GM23338 (cell line): ENCODE measurements around the gene C22orf23. TPM values are rescaled to one million over a fixed set of nuclear protein-coding genes. Genes with fewer than 3 reads are reported as not detected.

ENCODE experiments used
- ATAC-seq: fragments of 200-7000 bp; cut with Tn5 transposase; 3 replicates; pipeline ENCODE4 v1.9.1; 2020
- DNase-seq: peaks from one replicate; pipeline ENCODE4 v3.0.0-alpha.2; 2015; ENCODE audit warnings: low spot score
- H2AFZ ChIP-seq: fragments of 200-600 bp; sonication (generic); 2 replicates; pipeline ENCODE4 v1.8.0; 2016; ENCODE audit warnings: antibody characterized with exemption, mild to moderate bottlenecking, moderate library complexity
- H3F3A ChIP-seq: fragments of 200-600 bp; sonication (generic); replicated peaks from 2 replicates; pipeline ENCODE4 v1.8.0; 2017; ENCODE audit warnings: antibody characterized with exemption, mixed run types, low read depth
- H3K27ac ChIP-seq: fragments of 200-600 bp; sonication (generic); 2 replicates; pipeline ENCODE4 v1.6.1; 2016; ENCODE audit warnings: low read depth
- H3K27me3 ChIP-seq: fragments of 200-600 bp; sonication (generic); 2 replicates; pipeline ENCODE4 v1.8.0; 2016; ENCODE audit warnings: mild to moderate bottlenecking, mixed run types, moderate library complexity; ENCODE audit not compliant: insufficient read depth
- H3K36me3 ChIP-seq: fragments of 200-600 bp; sonication (generic); 2 replicates; pipeline ENCODE4 v1.8.0; 2016; ENCODE audit warnings: mild to moderate bottlenecking; ENCODE audit not compliant: insufficient read depth
- H3K4me1 ChIP-seq: fragments of 200-600 bp; sonication (generic); 2 replicates; pipeline ENCODE4 v1.8.0; 2016; ENCODE audit warnings: mild to moderate bottlenecking, moderate library complexity; ENCODE audit not compliant: insufficient read depth
- H3K4me2 ChIP-seq: fragments of 200-600 bp; sonication (generic); 2 replicates; pipeline ENCODE4 v1.7.1; 2017; ENCODE audit warnings: mixed run types
- H3K4me3 ChIP-seq: fragments of 200-600 bp; sonication (generic); 2 replicates; pipeline ENCODE4 v1.6.1; 2016; ENCODE audit warnings: mixed run types
- H3K79me2 ChIP-seq: fragments of 200-600 bp; sonication (generic); replicated peaks from 2 replicates; pipeline ENCODE4 v1.8.0; 2017; ENCODE audit warnings: mild to moderate bottlenecking; ENCODE audit not compliant: insufficient read depth
- H3K9me2 ChIP-seq: fragments of 200-600 bp; sonication (generic); 2 replicates; pipeline ENCODE4 v1.8.0; 2017; ENCODE audit not compliant: insufficient read depth
- H4K20me1 ChIP-seq: fragments of 200-600 bp; sonication (generic); replicated peaks from 2 replicates; pipeline ENCODE4 v1.8.0; 2017; ENCODE audit warnings: mild to moderate bottlenecking; ENCODE audit not compliant: insufficient read depth
- H3K27ac Mint-ChIP-seq: 2 replicates; pipeline ENCODE4 v1.8.0; 2020; ENCODE audit warnings: inconsistent platforms, mild to moderate bottlenecking, moderate library complexity, mixed read lengths
- H3K27me3 Mint-ChIP-seq: 3 replicates; pipeline ENCODE4 v1.8.0; 2022; ENCODE audit warnings: low read depth, mild to moderate bottlenecking, moderate library complexity, mixed read lengths, inconsistent platforms; ENCODE audit not compliant: insufficient read depth, poor library complexity
- H3K36me3 Mint-ChIP-seq: 3 replicates; pipeline ENCODE4 v1.8.0; 2021; ENCODE audit warnings: low read depth, mild to moderate bottlenecking, inconsistent platforms, moderate library complexity, mixed read lengths
- H3K4me1 Mint-ChIP-seq: 3 replicates; pipeline ENCODE4 v1.8.0; 2020; ENCODE audit warnings: mild to moderate bottlenecking, inconsistent platforms, mixed read lengths
- H3K4me3 Mint-ChIP-seq: 3 replicates; pipeline ENCODE4 v1.8.0; 2021; ENCODE audit warnings: moderate library complexity, mild to moderate bottlenecking, inconsistent platforms, mixed read lengths
- H3K9me3 Mint-ChIP-seq: 3 replicates; pipeline ENCODE4 v1.8.0; 2020; ENCODE audit warnings: moderate library complexity, mild to moderate bottlenecking, inconsistent platforms, mixed read lengths
- CREB1 ChIP-seq: fragments of 250-450 bp; sonication (Bioruptor Pico); IDR thresholded peaks from 2 replicates; pipeline ENCODE4 v1.5.0; 2020; ENCODE audit warnings: low read depth, mild to moderate bottlenecking, moderate library complexity
- EZH2 ChIP-seq: fragments of 200-600 bp; sonication (generic); IDR thresholded peaks from one replicate; pipeline ENCODE4 v1.8.0; 2017; ENCODE audit warnings: antibody characterized with exemption, mild to moderate bottlenecking, low read depth; ENCODE audit not compliant: unreplicated experiment
- EZH2phosphoT487 ChIP-seq: fragments of 200-600 bp; sonication (generic); IDR thresholded peaks from one replicate; pipeline ENCODE4 v1.8.1; 2018; ENCODE audit warnings: antibody characterized with exemption; ENCODE audit not compliant: unreplicated experiment
- JUNB ChIP-seq: IDR thresholded peaks from one replicate; pipeline ENCODE4 v1.6.1; 2016; ENCODE audit warnings: antibody characterized with exemption; ENCODE audit not compliant: unreplicated experiment
- NANOG ChIP-seq: IDR thresholded peaks from 2 replicates; pipeline ENCODE4 v1.6.1; 2016; ENCODE audit warnings: antibody characterized with exemption, borderline replicate concordance
- STAT1 ChIP-seq: IDR thresholded peaks from one replicate; pipeline ENCODE4 v1.6.1; 2016; ENCODE audit warnings: antibody characterized with exemption; ENCODE audit not compliant: unreplicated experiment
- ZNF114 ChIP-seq: fragments of 250-450 bp; sonication (Bioruptor Pico); IDR thresholded peaks from 2 replicates; pipeline ENCODE4 v1.5.0; 2020; ENCODE audit warnings: mild to moderate bottlenecking, moderate library complexity
- ZNF331 ChIP-seq: fragments of 250-450 bp; sonication (Bioruptor Pico); IDR thresholded peaks from 2 replicates; pipeline ENCODE4 v1.5.0; 2020; ENCODE audit warnings: low read depth, mild to moderate bottlenecking, moderate library complexity
- polyA plus RNA-seq: library from polyadenylated mRNA; unstranded; fragments of >200 nt; fragmentation: Nextera tagmentation; extraction: Ambion mirVana; gene quantifications from 2 replicates; pipeline ENCODE4 v1.2.1, GENCODE V29; 2016
- total RNA-seq: library from RNA; depleted of rRNA; stranded (reverse); fragments of >200 nt; shearing (Covaris generic); gene quantifications from 2 replicates; pipeline ENCODE4 v1.2.3, GENCODE V29; 2014
- TF ChIP-seq, protein P1 (sequence below): fragments of 250-450 bp; sonication (Bioruptor Pico); IDR thresholded peaks from 2 replicates; pipeline ENCODE4 v1.5.0; 2020; ENCODE audit warnings: mild to moderate bottlenecking, moderate library complexity
- TF ChIP-seq, protein P2 (sequence below): IDR thresholded peaks from one replicate; pipeline ENCODE4 v1.6.1; 2018; ENCODE audit warnings: antibody characterized with exemption; ENCODE audit not compliant: unreplicated experiment
- TF ChIP-seq, protein P3 (sequence below): IDR thresholded peaks from 2 replicates; pipeline ENCODE4 v1.6.1; 2016; ENCODE audit warnings: antibody characterized with exemption
- TF ChIP-seq, protein P4 (sequence below), 2 experiments: fragments of 200-600 bp in 1 of 2; sonication (generic) in 1 of 2; conservative IDR thresholded peaks; 2 replicates each; pipeline versions ENCODE4 v1.5.1 to v1.6.1; 2016 to 2017; ENCODE audit warnings: antibody characterized with exemption in 2 of 2, low read depth in 2 of 2, mild to moderate bottlenecking in 2 of 2, moderate library complexity in 1 of 2

C22orf23 gene
- total and polyA plus RNA-seq, 2 experiments from 2014 or later = 0.38 TPM; not detected in 1

DNA sequence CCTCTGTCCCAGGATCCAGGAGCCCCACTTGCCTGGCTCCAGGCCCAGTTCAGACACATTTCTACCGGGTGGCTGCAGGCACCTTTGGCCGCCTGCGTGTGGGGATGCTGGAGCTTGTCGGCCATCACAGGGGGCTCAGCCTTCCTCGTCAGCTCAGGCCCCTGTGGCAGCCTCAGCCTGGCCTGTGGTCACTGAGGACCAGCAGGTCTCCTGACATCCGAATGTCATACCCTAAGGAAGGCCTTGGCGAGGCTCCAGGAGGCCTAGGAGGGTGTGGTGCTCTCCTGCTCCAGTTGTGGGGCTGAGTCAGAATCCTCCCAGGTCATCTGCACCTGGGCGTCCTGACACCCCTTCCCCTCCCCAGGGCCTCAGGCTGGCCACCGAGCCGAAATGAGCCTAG, 45.8 kb upstream of the C22orf23 start:
- ATAC-seq (no peak), DNase-seq (no peak)
- Mint-ChIP-seq H3K9me3 (no peaks in the 10 kb centered on the region), H3K36me3 (no peaks in the 10 kb centered on the region; the same call in 1 of the 3 replicates), H3K27me3 (peaks cover 7% of the 10 kb centered on the region), H3K4me3 (no peak overlapping the region; the same call in 2 of the 3 replicates), H3K4me1 (peaks cover 22% of the 10 kb centered on the region), H3K27ac (no peak overlapping the region)
- Histone ChIP-seq H3K36me3 (no peaks in the 10 kb centered on the region), H3K27ac (no peak overlapping the region), H3K27me3 (no peaks in the 10 kb centered on the region), H3K4me1 (no peaks in the 10 kb centered on the region), H3K9me2 (no peaks in the 10 kb centered on the region), H4K20me1 (no peaks in the 10 kb centered on the region), H3K4me3 (no peak overlapping the region), H3F3A (no peaks in the 10 kb centered on the region), H2AFZ (no peak overlapping the region), H3K4me2 (no peak overlapping the region), H3K79me2 (no peaks in the 10 kb centered on the region)
- TF ChIP-seq, protein P1, sequence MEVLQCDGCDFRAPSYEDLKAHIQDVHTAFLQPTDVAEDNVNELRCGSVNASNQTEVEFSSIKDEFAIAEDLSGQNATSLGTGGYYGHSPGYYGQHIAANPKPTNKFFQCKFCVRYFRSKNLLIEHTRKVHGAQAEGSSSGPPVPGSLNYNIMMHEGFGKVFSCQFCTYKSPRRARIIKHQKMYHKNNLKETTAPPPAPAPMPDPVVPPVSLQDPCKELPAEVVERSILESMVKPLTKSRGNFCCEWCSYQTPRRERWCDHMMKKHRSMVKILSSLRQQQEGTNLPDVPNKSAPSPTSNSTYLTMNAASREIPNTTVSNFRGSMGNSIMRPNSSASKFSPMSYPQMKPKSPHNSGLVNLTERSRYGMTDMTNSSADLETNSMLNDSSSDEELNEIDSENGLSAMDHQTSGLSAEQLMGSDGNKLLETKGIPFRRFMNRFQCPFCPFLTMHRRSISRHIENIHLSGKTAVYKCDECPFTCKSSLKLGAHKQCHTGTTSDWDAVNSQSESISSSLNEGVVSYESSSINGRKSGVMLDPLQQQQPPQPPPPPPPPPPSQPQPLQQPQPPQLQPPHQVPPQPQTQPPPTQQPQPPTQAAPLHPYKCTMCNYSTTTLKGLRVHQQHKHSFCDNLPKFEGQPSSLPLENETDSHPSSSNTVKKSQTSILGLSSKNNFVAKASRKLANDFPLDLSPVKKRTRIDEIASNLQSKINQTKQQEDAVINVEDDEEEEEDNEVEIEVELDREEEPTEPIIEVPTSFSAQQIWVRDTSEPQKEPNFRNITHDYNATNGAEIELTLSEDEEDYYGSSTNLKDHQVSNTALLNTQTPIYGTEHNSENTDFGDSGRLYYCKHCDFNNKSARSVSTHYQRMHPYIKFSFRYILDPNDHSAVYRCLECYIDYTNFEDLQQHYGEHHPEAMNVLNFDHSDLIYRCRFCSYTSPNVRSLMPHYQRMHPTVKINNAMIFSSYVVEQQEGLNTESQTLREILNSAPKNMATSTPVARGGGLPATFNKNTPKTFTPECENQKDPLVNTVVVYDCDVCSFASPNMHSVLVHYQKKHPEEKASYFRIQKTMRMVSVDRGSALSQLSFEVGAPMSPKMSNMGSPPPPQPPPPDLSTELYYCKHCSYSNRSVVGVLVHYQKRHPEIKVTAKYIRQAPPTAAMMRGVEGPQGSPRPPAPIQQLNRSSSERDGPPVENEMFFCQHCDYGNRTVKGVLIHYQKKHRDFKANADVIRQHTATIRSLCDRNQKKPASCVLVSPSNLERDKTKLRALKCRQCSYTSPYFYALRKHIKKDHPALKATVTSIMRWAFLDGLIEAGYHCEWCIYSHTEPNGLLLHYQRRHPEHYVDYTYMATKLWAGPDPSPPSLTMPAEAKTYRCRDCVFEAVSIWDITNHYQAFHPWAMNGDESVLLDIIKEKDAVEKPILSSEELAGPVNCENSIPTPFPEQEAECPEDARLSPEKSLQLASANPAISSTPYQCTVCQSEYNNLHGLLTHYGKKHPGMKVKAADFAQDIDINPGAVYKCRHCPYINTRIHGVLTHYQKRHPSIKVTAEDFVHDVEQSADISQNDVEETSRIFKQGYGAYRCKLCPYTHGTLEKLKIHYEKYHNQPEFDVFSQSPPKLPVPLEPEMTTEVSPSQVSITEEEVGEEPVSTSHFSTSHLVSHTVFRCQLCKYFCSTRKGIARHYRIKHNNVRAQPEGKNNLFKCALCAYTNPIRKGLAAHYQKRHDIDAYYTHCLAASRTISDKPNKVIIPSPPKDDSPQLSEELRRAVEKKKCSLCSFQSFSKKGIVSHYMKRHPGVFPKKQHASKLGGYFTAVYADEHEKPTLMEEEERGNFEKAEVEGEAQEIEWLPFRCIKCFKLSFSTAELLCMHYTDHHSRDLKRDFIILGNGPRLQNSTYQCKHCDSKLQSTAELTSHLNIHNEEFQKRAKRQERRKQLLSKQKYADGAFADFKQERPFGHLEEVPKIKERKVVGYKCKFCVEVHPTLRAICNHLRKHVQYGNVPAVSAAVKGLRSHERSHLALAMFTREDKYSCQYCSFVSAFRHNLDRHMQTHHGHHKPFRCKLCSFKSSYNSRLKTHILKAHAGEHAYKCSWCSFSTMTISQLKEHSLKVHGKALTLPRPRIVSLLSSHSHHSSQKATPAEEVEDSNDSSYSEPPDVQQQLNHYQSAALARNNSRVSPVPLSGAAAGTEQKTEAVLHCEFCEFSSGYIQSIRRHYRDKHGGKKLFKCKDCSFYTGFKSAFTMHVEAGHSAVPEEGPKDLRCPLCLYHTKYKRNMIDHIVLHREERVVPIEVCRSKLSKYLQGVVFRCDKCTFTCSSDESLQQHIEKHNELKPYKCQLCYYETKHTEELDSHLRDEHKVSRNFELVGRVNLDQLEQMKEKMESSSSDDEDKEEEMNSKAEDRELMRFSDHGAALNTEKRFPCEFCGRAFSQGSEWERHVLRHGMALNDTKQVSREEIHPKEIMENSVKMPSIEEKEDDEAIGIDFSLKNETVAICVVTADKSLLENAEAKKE (CRISPR knock-in tag) = no peak
- TF ChIP-seq EZH2phosphoT487 (no peak), ZNF331 (CRISPR knock-in tag) (no peak), CREB1 (CRISPR knock-in tag) (no peak), EZH2 (no peak), NANOG (no peak), STAT1 (no peak), ZNF114 (CRISPR knock-in tag) (no peak), JUNB (no peak)
- TF ChIP-seq, protein P2, sequence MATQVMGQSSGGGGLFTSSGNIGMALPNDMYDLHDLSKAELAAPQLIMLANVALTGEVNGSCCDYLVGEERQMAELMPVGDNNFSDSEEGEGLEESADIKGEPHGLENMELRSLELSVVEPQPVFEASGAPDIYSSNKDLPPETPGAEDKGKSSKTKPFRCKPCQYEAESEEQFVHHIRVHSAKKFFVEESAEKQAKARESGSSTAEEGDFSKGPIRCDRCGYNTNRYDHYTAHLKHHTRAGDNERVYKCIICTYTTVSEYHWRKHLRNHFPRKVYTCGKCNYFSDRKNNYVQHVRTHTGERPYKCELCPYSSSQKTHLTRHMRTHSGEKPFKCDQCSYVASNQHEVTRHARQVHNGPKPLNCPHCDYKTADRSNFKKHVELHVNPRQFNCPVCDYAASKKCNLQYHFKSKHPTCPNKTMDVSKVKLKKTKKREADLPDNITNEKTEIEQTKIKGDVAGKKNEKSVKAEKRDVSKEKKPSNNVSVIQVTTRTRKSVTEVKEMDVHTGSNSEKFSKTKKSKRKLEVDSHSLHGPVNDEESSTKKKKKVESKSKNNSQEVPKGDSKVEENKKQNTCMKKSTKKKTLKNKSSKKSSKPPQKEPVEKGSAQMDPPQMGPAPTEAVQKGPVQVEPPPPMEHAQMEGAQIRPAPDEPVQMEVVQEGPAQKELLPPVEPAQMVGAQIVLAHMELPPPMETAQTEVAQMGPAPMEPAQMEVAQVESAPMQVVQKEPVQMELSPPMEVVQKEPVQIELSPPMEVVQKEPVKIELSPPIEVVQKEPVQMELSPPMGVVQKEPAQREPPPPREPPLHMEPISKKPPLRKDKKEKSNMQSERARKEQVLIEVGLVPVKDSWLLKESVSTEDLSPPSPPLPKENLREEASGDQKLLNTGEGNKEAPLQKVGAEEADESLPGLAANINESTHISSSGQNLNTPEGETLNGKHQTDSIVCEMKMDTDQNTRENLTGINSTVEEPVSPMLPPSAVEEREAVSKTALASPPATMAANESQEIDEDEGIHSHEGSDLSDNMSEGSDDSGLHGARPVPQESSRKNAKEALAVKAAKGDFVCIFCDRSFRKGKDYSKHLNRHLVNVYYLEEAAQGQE = no peak
- TF ChIP-seq, protein P3, sequence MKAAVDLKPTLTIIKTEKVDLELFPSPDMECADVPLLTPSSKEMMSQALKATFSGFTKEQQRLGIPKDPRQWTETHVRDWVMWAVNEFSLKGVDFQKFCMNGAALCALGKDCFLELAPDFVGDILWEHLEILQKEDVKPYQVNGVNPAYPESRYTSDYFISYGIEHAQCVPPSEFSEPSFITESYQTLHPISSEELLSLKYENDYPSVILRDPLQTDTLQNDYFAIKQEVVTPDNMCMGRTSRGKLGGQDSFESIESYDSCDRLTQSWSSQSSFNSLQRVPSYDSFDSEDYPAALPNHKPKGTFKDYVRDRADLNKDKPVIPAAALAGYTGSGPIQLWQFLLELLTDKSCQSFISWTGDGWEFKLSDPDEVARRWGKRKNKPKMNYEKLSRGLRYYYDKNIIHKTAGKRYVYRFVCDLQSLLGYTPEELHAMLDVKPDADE = no peak
- TF ChIP-seq, protein P4, sequence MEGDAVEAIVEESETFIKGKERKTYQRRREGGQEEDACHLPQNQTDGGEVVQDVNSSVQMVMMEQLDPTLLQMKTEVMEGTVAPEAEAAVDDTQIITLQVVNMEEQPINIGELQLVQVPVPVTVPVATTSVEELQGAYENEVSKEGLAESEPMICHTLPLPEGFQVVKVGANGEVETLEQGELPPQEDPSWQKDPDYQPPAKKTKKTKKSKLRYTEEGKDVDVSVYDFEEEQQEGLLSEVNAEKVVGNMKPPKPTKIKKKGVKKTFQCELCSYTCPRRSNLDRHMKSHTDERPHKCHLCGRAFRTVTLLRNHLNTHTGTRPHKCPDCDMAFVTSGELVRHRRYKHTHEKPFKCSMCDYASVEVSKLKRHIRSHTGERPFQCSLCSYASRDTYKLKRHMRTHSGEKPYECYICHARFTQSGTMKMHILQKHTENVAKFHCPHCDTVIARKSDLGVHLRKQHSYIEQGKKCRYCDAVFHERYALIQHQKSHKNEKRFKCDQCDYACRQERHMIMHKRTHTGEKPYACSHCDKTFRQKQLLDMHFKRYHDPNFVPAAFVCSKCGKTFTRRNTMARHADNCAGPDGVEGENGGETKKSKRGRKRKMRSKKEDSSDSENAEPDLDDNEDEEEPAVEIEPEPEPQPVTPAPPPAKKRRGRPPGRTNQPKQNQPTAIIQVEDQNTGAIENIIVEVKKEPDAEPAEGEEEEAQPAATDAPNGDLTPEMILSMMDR (conservative IDR thresholded peaks at IDR 0.05; ENCODE audit: low read depth in 2 of 2) = no peak
